GM08714 (cell line): ENCODE data around the gene PPP3CB.

Experiments
- H3K4me3 ChIP-seq: fragments of 200-500 bp; sonication (Bioruptor generic); 2 replicates; pipeline ENCODE4 v1.5.1; 2014; ENCODE audit warnings: mild to moderate bottlenecking, low read length, inconsistent platforms
- ZNF274 ChIP-seq: IDR thresholded peaks from 2 replicates; pipeline ENCODE4 v1.6.1; 2012; ENCODE audit warnings: mild to moderate bottlenecking, low read depth, low read length

The PPP3CB gene

GRCh38 chr10:73501651-73502050 lies 5.8 kb upstream of the PPP3CB start:
- TF ChIP-seq ZNF274: no peak
- H3K4me3 ChIP-seq: no peak overlapping the region

- no peak for TF ChIP-seq ZNF274
- H3K4me3 ChIP-seq: no peak overlapping the region
Observed at GRCh38 chr10:73497623-73498022, 1.8 kb upstream of the PPP3CB start.

GRCh38 chr10:73495226-73495883 lies 469 bp downstream of the PPP3CB start:
- no peak for TF ChIP-seq ZNF274
- peak overlapping the region; percentile 90 for H3K4me3 ChIP-seq

- peak overlapping the region; percentile 90 for H3K4me3 ChIP-seq
- no peak for TF ChIP-seq ZNF274
Observed at GRCh38 chr10:73494877-73495225, 973 bp downstream of the PPP3CB start.

GRCh38 chr10:73494213-73494612 lies 1.6 kb downstream of the PPP3CB start:
- H3K4me3 ChIP-seq: peak overlapping the region; percentile 90
- TF ChIP-seq ZNF274: no peak

- H3K4me3 ChIP-seq: no peak overlapping the region
- TF ChIP-seq ZNF274: no peak
Observed at GRCh38 chr10:73493781-73494180, 2.0 kb downstream of the PPP3CB start.

GRCh38 chr10:73486601-73487000 lies 9.2 kb downstream of the PPP3CB start:
- TF ChIP-seq ZNF274: no peak
- H3K4me3 ChIP-seq: no peak overlapping the region

- no peak overlapping the region for H3K4me3 ChIP-seq
- no peak for TF ChIP-seq ZNF274
Observed at GRCh38 chr10:73485320-73485719, 10.5 kb downstream of the PPP3CB start.

- no peak overlapping the region for H3K4me3 ChIP-seq
- TF ChIP-seq ZNF274: no peak
Observed at GRCh38 chr10:73480158-73480557, 15.7 kb downstream of the PPP3CB start.

- no peak for TF ChIP-seq ZNF274
- H3K4me3 ChIP-seq: no peak overlapping the region
Observed at GRCh38 chr10:73478636-73479035, 17.2 kb downstream of the PPP3CB start.

GRCh38 chr10:73471226-73471625 lies 24.6 kb downstream of the PPP3CB start:
- H3K4me3 ChIP-seq: no peak overlapping the region
- TF ChIP-seq ZNF274: no peak

GRCh38 chr10:73469579-73469978 lies 26.2 kb downstream of the PPP3CB start:
- no peak for TF ChIP-seq ZNF274
- H3K4me3 ChIP-seq: no peak overlapping the region

GRCh38 chr10:73467206-73467605 lies 28.6 kb downstream of the PPP3CB start:
- no peak for TF ChIP-seq ZNF274
- H3K4me3 ChIP-seq: no peak overlapping the region

- H3K4me3 ChIP-seq: no peak overlapping the region
- TF ChIP-seq ZNF274: no peak
Observed at GRCh38 chr10:73465978-73466726, 29.7 kb downstream of the PPP3CB start.

GRCh38 chr10:73460897-73461296 lies 34.9 kb downstream of the PPP3CB start:
- no peak overlapping the region for H3K4me3 ChIP-seq
- no peak for TF ChIP-seq ZNF274
